22Rv1 (cell line): ENCODE data around the gene ENOX2.

ENCODE experiments used
- H3K27ac ChIP-seq: fragments of 450-650 bp; 2 replicates; pipeline ENCODE4 v1.5.1; 2017
- CTCF ChIP-seq: fragments of 450-650 bp; IDR thresholded peaks from 2 replicates; pipeline ENCODE4 v1.5.1; 2017; ENCODE audit warnings: mild to moderate bottlenecking
- ZFX ChIP-seq: fragments of 450-650 bp; IDR thresholded peaks from 2 replicates; pipeline ENCODE4 v1.6.1; 2017; ENCODE audit warnings: antibody characterized with exemption, borderline replicate concordance

Gene ENOX2

GRCh38 chrX:130672214-130672613, 230.8 kb downstream of the ENOX2 start:
- TF ChIP-seq ZFX: no peak
- TF ChIP-seq CTCF: no peak

GRCh38 chrX:130669233-130669632, 233.8 kb downstream of the ENOX2 start:
- no peak for TF ChIP-seq CTCF
- TF ChIP-seq ZFX: no peak
- no peak overlapping the region for H3K27ac ChIP-seq

More at GRCh38 chrX:130672214-130672613, 230.8 kb downstream of the ENOX2 start:
- H3K27ac ChIP-seq: no peak overlapping the region

GRCh38 chrX:130665263-130665662, 237.7 kb downstream of the ENOX2 start:
- no peak for TF ChIP-seq CTCF
- no peak for TF ChIP-seq ZFX

GRCh38 chrX:130658310-130658709, 244.7 kb downstream of the ENOX2 start:
- TF ChIP-seq CTCF: no peak
- H3K27ac ChIP-seq: no peak overlapping the region

More at GRCh38 chrX:130665263-130665662, 237.7 kb downstream of the ENOX2 start:
- no peak overlapping the region for H3K27ac ChIP-seq

- no peak overlapping the region for H3K27ac ChIP-seq
- TF ChIP-seq CTCF (no peak), ZFX (no peak)
Observed at GRCh38 chrX:130654409-130654950, 248.5 kb downstream of the ENOX2 start.

GRCh38 chrX:130652824-130653578, 250.0 kb downstream of the ENOX2 start:
- TF ChIP-seq CTCF (no peak), ZFX (no peak)
- no peak overlapping the region for H3K27ac ChIP-seq

GRCh38 chrX:130649738-130650137, 253.3 kb downstream of the ENOX2 start:
- no peak overlapping the region for H3K27ac ChIP-seq
- no peak for TF ChIP-seq ZFX
